HepG2 (cell line): ENCODE measurements around the gene FALEC. TPM values are rescaled to one million over a fixed set of nuclear protein-coding genes. Genes with fewer than 3 reads are reported as not detected.

ENCODE experiments used
- ARHGAP35 ChIP-seq: sonication (generic); formaldehyde crosslinking; IDR thresholded peaks from 2 replicates; pipeline ENCODE4 v1.9.0; 2022; ENCODE audit warnings: mild to moderate bottlenecking, inconsistent platforms, moderate library complexity, missing genetic modification reagents, borderline replicate concordance
- BRCA1 ChIP-seq: sonication (generic); formaldehyde crosslinking; IDR thresholded peaks from 2 replicates; pipeline ENCODE4 v1.4.0; 2020; ENCODE audit warnings: missing genetic modification reagents
- DNMT3B ChIP-seq: conservative IDR thresholded peaks from 2 replicates; pipeline ENCODE4 v1.6.1; 2016; ENCODE audit warnings: missing biosample characterization, control low read depth
- ETV5 ChIP-seq: IDR thresholded peaks from 2 replicates; pipeline ENCODE4 v1.6.1; 2018; ENCODE audit warnings: missing biosample characterization, missing genetic modification reagents, inconsistent platforms, borderline replicate concordance
- NAIF1 ChIP-seq: sonication (generic); formaldehyde crosslinking; IDR thresholded peaks from 2 replicates; pipeline ENCODE4 v1.5.0; 2020; ENCODE audit warnings: mild to moderate bottlenecking, missing genetic modification reagents, borderline replicate concordance
- NFIB ChIP-seq: sonication (generic); formaldehyde crosslinking; IDR thresholded peaks from 2 replicates; pipeline ENCODE4 v1.9.0; 2021; ENCODE audit warnings: missing genetic modification reagents, mild to moderate bottlenecking, borderline replicate concordance
- POLR2AphosphoS2 ChIP-seq: IDR thresholded peaks from 2 replicates; pipeline ENCODE4 v1.6.1; 2011; ENCODE audit warnings: low read depth, low read length, improper control_type of control experiment
- RXRA ChIP-seq: sonication (generic); formaldehyde crosslinking; IDR thresholded peaks from 2 replicates; pipeline ENCODE4 v1.5.1; 2020; ENCODE audit warnings: missing genetic modification reagents
- YEATS2 ChIP-seq: sonication (generic); formaldehyde crosslinking; IDR thresholded peaks from 2 replicates; pipeline ENCODE4 v1.4.0; 2020; ENCODE audit warnings: missing genetic modification reagents, borderline replicate concordance
- ZNF367 ChIP-seq: sonication (generic); formaldehyde crosslinking; IDR thresholded peaks from 2 replicates; pipeline ENCODE4 v1.4.0; 2020; ENCODE audit warnings: missing genetic modification reagents, borderline replicate concordance
- ZNF577 ChIP-seq: sonication (generic); formaldehyde crosslinking; IDR thresholded peaks from 2 replicates; pipeline ENCODE4 v1.4.0; 2020; ENCODE audit warnings: mild to moderate bottlenecking, low read depth, missing genetic modification reagents, borderline replicate concordance
- ZNF605 ChIP-seq: sonication (generic); formaldehyde crosslinking; IDR thresholded peaks from 2 replicates; pipeline ENCODE4 v1.8.0; 2022; ENCODE audit warnings: mild to moderate bottlenecking, missing genetic modification reagents
- ZNF678 ChIP-seq: sonication (generic); formaldehyde crosslinking; IDR thresholded peaks from 2 replicates; pipeline ENCODE4 v1.4.0; 2020; ENCODE audit warnings: mild to moderate bottlenecking, missing genetic modification reagents
- ZNF790 ChIP-seq: sonication (generic); formaldehyde crosslinking; IDR thresholded peaks from 2 replicates; pipeline ENCODE4 v1.8.0; 2022; ENCODE audit warnings: missing genetic modification reagents, mild to moderate bottlenecking, borderline replicate concordance
- polyA plus RNA-seq, 8 experiments: library from polyadenylated mRNA; depleted of rRNA in 3 of 8; stranded (reverse) in 7 of 8; unstranded in 1 of 8; fragments of >200 nt; fragmentation: Illumina TruSeq in 4 of 8; extraction: Trizol in 4 of 8; gene quantifications; 2 replicates each; pipeline versions ENCODE4 v1.2.1 to v1.2.3, GENCODE V29; 2011 to 2016; ENCODE audit warnings: low read depth in 4 of 8, missing spikeins in 1 of 8, mixed read lengths in 1 of 8; ENCODE audit not compliant: insufficient read depth in 1 of 8
- total RNA-seq, 5 experiments: library from RNA; depleted of rRNA; stranded (reverse); fragments of >200 nt; fragmentation: Illumina TruSeq; extraction: Trizol; gene quantifications; 2 replicates each; pipeline ENCODE4 v1.2.3, GENCODE V29; 2016; ENCODE audit warnings: low read depth in 1 of 5
- TF ChIP-seq, protein P1 (sequence below): sonication (generic); formaldehyde crosslinking; IDR thresholded peaks from 2 replicates; pipeline ENCODE4 v1.5.1; 2020; ENCODE audit warnings: missing genetic modification reagents, mild to moderate bottlenecking, borderline replicate concordance
- TF ChIP-seq, protein P2 (sequence below): IDR thresholded peaks from 2 replicates; pipeline ENCODE4 v1.6.1; 2016; ENCODE audit warnings: low read depth
- TF ChIP-seq, protein P3 (sequence below): sonication (generic); formaldehyde crosslinking; IDR thresholded peaks from 2 replicates; pipeline ENCODE4 v1.4.0; 2020; ENCODE audit warnings: missing genetic modification reagents

The FALEC gene
- total and polyA plus RNA-seq, 2 of the 13 experiments (the other 11 are each of a cell fraction or from before 2014, with no cell fraction given): 0.33 to 0.71 TPM

DNA sequence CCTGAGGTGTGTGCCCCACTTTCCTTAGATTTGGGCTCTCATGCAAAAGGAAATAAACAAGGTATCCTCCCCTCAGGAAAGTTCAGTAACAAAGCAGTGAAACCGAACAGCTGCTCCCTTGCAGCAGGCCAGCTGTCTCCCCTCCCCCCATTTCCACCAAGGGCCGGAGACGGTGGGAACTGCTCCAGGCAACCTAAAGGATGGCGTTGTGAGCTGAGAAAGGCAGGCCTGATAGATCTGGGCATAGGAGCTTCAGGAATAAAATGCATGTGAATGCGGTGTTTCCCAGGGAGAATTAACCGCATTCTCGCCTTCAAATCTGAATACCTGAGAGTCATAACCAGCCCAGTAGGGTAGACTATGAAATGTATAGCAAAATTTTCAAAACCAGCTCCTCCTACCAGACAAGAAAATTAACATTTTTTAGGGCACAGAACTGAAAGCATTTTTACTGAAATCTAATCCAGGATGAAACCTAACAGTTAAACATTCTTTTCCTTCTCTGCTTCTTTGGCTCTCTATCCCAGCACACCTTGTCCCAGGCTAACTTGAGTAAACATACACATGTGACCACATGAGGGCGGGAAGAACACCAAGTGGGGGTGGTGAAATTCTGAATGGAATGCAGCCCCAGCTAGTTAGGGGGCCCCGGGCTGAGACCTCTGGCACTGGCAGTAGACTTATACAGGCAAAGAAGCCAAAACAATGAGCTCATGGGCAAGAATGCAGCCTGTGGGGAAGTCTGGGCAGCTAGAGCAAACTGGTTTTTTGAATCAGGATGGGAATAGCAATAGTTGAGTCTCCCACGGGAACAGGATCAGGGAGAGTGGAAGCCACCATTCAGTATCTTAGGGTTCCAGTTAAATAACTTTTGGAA, 52.4 kb downstream of the FALEC start (continued):
- TF ChIP-seq, protein P1, sequence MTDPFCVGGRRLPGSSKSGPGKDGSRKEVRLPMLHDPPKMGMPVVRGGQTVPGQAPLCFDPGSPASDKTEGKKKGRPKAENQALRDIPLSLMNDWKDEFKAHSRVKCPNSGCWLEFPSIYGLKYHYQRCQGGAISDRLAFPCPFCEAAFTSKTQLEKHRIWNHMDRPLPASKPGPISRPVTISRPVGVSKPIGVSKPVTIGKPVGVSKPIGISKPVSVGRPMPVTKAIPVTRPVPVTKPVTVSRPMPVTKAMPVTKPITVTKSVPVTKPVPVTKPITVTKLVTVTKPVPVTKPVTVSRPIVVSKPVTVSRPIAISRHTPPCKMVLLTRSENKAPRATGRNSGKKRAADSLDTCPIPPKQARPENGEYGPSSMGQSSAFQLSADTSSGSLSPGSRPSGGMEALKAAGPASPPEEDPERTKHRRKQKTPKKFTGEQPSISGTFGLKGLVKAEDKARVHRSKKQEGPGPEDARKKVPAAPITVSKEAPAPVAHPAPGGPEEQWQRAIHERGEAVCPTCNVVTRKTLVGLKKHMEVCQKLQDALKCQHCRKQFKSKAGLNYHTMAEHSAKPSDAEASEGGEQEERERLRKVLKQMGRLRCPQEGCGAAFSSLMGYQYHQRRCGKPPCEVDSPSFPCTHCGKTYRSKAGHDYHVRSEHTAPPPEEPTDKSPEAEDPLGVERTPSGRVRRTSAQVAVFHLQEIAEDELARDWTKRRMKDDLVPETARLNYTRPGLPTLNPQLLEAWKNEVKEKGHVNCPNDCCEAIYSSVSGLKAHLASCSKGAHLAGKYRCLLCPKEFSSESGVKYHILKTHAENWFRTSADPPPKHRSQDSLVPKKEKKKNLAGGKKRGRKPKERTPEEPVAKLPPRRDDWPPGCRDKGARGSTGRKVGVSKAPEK (CRISPR knock-in tag): no peak
- TF ChIP-seq ZNF577 (CRISPR knock-in tag): no peak
- TF ChIP-seq YEATS2 (CRISPR knock-in tag): no peak
- no peak for TF ChIP-seq BRCA1 (CRISPR knock-in tag)
- TF ChIP-seq RXRA (CRISPR knock-in tag): peak; percentile 62; the same call in 1 of the 2 replicates
- TF ChIP-seq NAIF1 (CRISPR knock-in tag): 0 out of 2 replicates have a peak, but pooled peaks have one; percentile 45
- TF ChIP-seq NFIB (CRISPR knock-in tag): no peak
- TF ChIP-seq, protein P2, sequence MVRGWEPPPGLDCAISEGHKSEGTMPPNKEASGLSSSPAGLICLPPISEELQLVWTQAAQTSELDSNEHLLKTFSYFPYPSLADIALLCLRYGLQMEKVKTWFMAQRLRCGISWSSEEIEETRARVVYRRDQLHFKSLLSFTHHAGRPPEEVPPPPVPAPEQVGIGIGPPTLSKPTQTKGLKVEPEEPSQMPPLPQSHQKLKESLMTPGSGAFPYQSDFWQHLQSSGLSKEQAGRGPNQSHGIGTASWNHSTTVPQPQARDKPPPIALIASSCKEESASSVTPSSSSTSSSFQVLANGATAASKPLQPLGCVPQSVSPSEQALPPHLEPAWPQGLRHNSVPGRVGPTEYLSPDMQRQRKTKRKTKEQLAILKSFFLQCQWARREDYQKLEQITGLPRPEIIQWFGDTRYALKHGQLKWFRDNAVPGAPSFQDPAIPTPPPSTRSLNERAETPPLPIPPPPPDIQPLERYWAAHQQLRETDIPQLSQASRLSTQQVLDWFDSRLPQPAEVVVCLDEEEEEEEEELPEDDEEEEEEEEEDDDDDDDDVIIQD (CRISPR knock-in tag): no peak
- no peak for TF ChIP-seq ZNF790 (CRISPR knock-in tag)
- TF ChIP-seq, protein P3, sequence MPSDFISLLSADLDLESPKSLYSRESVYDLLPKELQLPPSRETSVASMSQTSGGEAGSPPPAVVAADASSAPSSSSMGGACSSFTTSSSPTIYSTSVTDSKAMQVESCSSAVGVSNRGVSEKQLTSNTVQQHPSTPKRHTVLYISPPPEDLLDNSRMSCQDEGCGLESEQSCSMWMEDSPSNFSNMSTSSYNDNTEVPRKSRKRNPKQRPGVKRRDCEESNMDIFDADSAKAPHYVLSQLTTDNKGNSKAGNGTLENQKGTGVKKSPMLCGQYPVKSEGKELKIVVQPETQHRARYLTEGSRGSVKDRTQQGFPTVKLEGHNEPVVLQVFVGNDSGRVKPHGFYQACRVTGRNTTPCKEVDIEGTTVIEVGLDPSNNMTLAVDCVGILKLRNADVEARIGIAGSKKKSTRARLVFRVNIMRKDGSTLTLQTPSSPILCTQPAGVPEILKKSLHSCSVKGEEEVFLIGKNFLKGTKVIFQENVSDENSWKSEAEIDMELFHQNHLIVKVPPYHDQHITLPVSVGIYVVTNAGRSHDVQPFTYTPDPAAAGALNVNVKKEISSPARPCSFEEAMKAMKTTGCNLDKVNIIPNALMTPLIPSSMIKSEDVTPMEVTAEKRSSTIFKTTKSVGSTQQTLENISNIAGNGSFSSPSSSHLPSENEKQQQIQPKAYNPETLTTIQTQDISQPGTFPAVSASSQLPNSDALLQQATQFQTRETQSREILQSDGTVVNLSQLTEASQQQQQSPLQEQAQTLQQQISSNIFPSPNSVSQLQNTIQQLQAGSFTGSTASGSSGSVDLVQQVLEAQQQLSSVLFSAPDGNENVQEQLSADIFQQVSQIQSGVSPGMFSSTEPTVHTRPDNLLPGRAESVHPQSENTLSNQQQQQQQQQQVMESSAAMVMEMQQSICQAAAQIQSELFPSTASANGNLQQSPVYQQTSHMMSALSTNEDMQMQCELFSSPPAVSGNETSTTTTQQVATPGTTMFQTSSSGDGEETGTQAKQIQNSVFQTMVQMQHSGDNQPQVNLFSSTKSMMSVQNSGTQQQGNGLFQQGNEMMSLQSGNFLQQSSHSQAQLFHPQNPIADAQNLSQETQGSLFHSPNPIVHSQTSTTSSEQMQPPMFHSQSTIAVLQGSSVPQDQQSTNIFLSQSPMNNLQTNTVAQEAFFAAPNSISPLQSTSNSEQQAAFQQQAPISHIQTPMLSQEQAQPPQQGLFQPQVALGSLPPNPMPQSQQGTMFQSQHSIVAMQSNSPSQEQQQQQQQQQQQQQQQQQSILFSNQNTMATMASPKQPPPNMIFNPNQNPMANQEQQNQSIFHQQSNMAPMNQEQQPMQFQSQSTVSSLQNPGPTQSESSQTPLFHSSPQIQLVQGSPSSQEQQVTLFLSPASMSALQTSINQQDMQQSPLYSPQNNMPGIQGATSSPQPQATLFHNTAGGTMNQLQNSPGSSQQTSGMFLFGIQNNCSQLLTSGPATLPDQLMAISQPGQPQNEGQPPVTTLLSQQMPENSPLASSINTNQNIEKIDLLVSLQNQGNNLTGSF (CRISPR knock-in tag): no peak
- no peak for TF ChIP-seq DNMT3B
- TF ChIP-seq ARHGAP35 (CRISPR knock-in tag): no peak
- no peak for TF ChIP-seq ZNF678
- peak; percentile 44; the same call in 1 of the 2 replicates for TF ChIP-seq ZNF605 (CRISPR knock-in tag)
- TF ChIP-seq ETV5 (CRISPR knock-in tag): peak; percentile 38; the same call in 1 of the 2 replicates
- no peak for TF ChIP-seq ZNF367 (CRISPR knock-in tag)
- TF ChIP-seq POLR2AphosphoS2: 0 out of 2 replicates have a peak, but pooled peaks have one; percentile 13
